BLaER1 (cell line): ENCODE results near the gene MBP.
A peak's percentile ranks its signal among the peaks of the same experiment; 100 is the strongest.

Source experiments
- H3K27ac ChIP-seq: shearing (Covaris generic); formaldehyde crosslinking; 2 replicates; pipeline ENCODE4 v1.8.1; 2022
- H3K27me3 ChIP-seq: shearing (Covaris generic); formaldehyde crosslinking; 2 replicates; pipeline ENCODE4 v1.8.1; 2022
- H3K36me3 ChIP-seq: shearing (Covaris generic); formaldehyde crosslinking; 2 replicates; pipeline ENCODE4 v1.8.1; 2022
- H3K4me1 ChIP-seq: shearing (Covaris generic); formaldehyde crosslinking; 2 replicates; pipeline ENCODE4 v1.8.1; 2022
- H3K4me2 ChIP-seq: shearing (Covaris generic); formaldehyde crosslinking; 2 replicates; pipeline ENCODE4 v1.8.1; 2022
- H3K4me3 ChIP-seq: shearing (Covaris generic); formaldehyde crosslinking; 2 replicates; pipeline ENCODE4 v1.8.1; 2022
- H3K9ac ChIP-seq: shearing (Covaris generic); formaldehyde crosslinking; 2 replicates; pipeline ENCODE4 v1.8.1; 2022
- H3K9me3 ChIP-seq: shearing (Covaris generic); formaldehyde crosslinking; 2 replicates; pipeline ENCODE4 v1.8.1; 2022
- H4K20me1 ChIP-seq: shearing (Covaris generic); formaldehyde crosslinking; 2 replicates; pipeline ENCODE4 v1.8.1; 2022
- Cebpa-rat ChIP-seq: shearing (Covaris generic); IDR thresholded peaks from 2 replicates; pipeline ENCODE4 v1.8.1; 2022

Gene MBP

GRCh38 chr18:76982841-76983583 is 149.6 kb downstream of the MBP start:
- H3K9ac ChIP-seq, result no peak overlapping the region
- H3K4me3 ChIP-seq, result no peak overlapping the region
- no peaks in the 10 kb centered on the region for H3K36me3 ChIP-seq
- peaks cover 41% of the 10 kb centered on the region for H3K4me1 ChIP-seq
- H4K20me1 ChIP-seq, result no peaks in the 10 kb centered on the region
- no peaks in the 10 kb centered on the region for H3K27me3 ChIP-seq
- H3K9me3 ChIP-seq, result no peaks in the 10 kb centered on the region
- H3K27ac ChIP-seq, result no peak overlapping the region
- no peak for TF ChIP-seq Cebpa-rat
- H3K4me2 ChIP-seq, result peak overlapping the region; percentile 47

GRCh38 chr18:76982038-76982437 is 150.5 kb downstream of the MBP start:
- H4K20me1 ChIP-seq, result no peaks in the 10 kb centered on the region
- H3K4me1 ChIP-seq, result peaks cover 41% of the 10 kb centered on the region
- 0 out of 2 replicates have a peak, but pooled peaks cover 3% of the 10 kb centered on the region for H3K36me3 ChIP-seq
- H3K4me2 ChIP-seq, result peak overlapping the region; percentile 49; the same call in 1 of the 2 replicates
- TF ChIP-seq Cebpa-rat, result no peak
- no peaks in the 10 kb centered on the region for H3K9me3 ChIP-seq
- no peaks in the 10 kb centered on the region for H3K27me3 ChIP-seq
- no peak overlapping the region for H3K9ac ChIP-seq
- H3K4me3 ChIP-seq, result no peak overlapping the region
- no peak overlapping the region for H3K27ac ChIP-seq

GRCh38 chr18:76981396-76981968 is 151.1 kb downstream of the MBP start:
- Histone ChIP-seq H3K36me3 (0 out of 2 replicates have a peak, but pooled peaks cover 3% of the 10 kb centered on the region), H3K4me3 (no peak overlapping the region), H4K20me1 (no peaks in the 10 kb centered on the region), H3K4me2 (peak overlapping the region; percentile 49), H3K4me1 (peaks cover 41% of the 10 kb centered on the region), H3K9ac (no peak overlapping the region), H3K27me3 (no peaks in the 10 kb centered on the region), H3K9me3 (no peaks in the 10 kb centered on the region), H3K27ac (no peak overlapping the region)
- no peak for TF ChIP-seq Cebpa-rat

- no peaks in the 10 kb centered on the region for H3K9me3 ChIP-seq
- H3K4me2 ChIP-seq, result peak overlapping the region; percentile 49
- peaks cover 41% of the 10 kb centered on the region for H3K4me1 ChIP-seq
- H3K36me3 ChIP-seq, result 0 out of 2 replicates have a peak, but pooled peaks cover 3% of the 10 kb centered on the region
- H3K4me3 ChIP-seq, result no peak overlapping the region
- no peak overlapping the region for H3K9ac ChIP-seq
- no peaks in the 10 kb centered on the region for H3K27me3 ChIP-seq
- H3K27ac ChIP-seq, result no peak overlapping the region
- TF ChIP-seq Cebpa-rat, result no peak
- H4K20me1 ChIP-seq, result no peaks in the 10 kb centered on the region
Observed at GRCh38 chr18:76980663-76981395, 151.8 kb downstream of the MBP start.

- Histone ChIP-seq H3K4me2 (peak overlapping the region; percentile 49), H3K27ac (no peak overlapping the region)
Observed at GRCh38 chr18:76979906-76980305, 152.7 kb downstream of the MBP start.

GRCh38 chr18:76979111-76979751 is 153.4 kb downstream of the MBP start:
- peak overlapping the region; percentile 14 for H3K4me2 ChIP-seq
- peaks cover 48% of the 10 kb centered on the region for H3K4me1 ChIP-seq
- no peak overlapping the region for H3K9ac ChIP-seq
- H3K36me3 ChIP-seq, result 0 out of 2 replicates have a peak, but pooled peaks cover 3% of the 10 kb centered on the region
- no peaks in the 10 kb centered on the region for H4K20me1 ChIP-seq
- H3K27ac ChIP-seq, result no peak overlapping the region
- H3K27me3 ChIP-seq, result no peaks in the 10 kb centered on the region
- H3K9me3 ChIP-seq, result no peaks in the 10 kb centered on the region
- H3K4me3 ChIP-seq, result no peak overlapping the region
- no peak for TF ChIP-seq Cebpa-rat

More at GRCh38 chr18:76979906-76980305, 152.7 kb downstream of the MBP start:
- 0 out of 2 replicates have a peak, but pooled peaks cover 3% of the 10 kb centered on the region for H3K36me3 ChIP-seq
- peaks cover 41% of the 10 kb centered on the region for H3K4me1 ChIP-seq
- no peaks in the 10 kb centered on the region for H4K20me1 ChIP-seq
- no peaks in the 10 kb centered on the region for H3K27me3 ChIP-seq
- H3K9me3 ChIP-seq, result no peaks in the 10 kb centered on the region
- H3K9ac ChIP-seq, result no peak overlapping the region
- no peak for TF ChIP-seq Cebpa-rat
- no peak overlapping the region for H3K4me3 ChIP-seq

- H3K36me3 ChIP-seq, result peaks cover 9% of the 10 kb centered on the region; the same call in 1 of the 2 replicates
- H3K9ac ChIP-seq, result no peak overlapping the region
- H3K4me2 ChIP-seq, result no peak overlapping the region
- TF ChIP-seq Cebpa-rat, result no peak
- no peaks in the 10 kb centered on the region for H3K27me3 ChIP-seq
- H3K4me1 ChIP-seq, result peaks cover 52% of the 10 kb centered on the region
- no peak overlapping the region for H3K4me3 ChIP-seq
- H4K20me1 ChIP-seq, result no peaks in the 10 kb centered on the region
- no peak overlapping the region for H3K27ac ChIP-seq
- H3K9me3 ChIP-seq, result no peaks in the 10 kb centered on the region
Observed at GRCh38 chr18:76978616-76979015, 154.0 kb downstream of the MBP start.

- Histone ChIP-seq H3K9me3 (no peaks in the 10 kb centered on the region), H3K27ac (no peak overlapping the region), H3K4me2 (no peak overlapping the region), H3K36me3 (peaks cover 16% of the 10 kb centered on the region; the same call in 1 of the 2 replicates), H4K20me1 (no peaks in the 10 kb centered on the region), H3K27me3 (no peaks in the 10 kb centered on the region), H3K9ac (no peak overlapping the region), H3K4me3 (no peak overlapping the region), H3K4me1 (peaks cover 44% of the 10 kb centered on the region)
- TF ChIP-seq Cebpa-rat, result no peak
Observed at GRCh38 chr18:76977684-76978232, 154.8 kb downstream of the MBP start.

- Histone ChIP-seq H3K4me3 (no peak overlapping the region), H3K9me3 (no peaks in the 10 kb centered on the region), H3K9ac (no peak overlapping the region), H3K4me2 (no peak overlapping the region), H4K20me1 (no peaks in the 10 kb centered on the region), H3K27me3 (no peaks in the 10 kb centered on the region), H3K27ac (no peak overlapping the region), H3K36me3 (peaks cover 16% of the 10 kb centered on the region; the same call in 1 of the 2 replicates), H3K4me1 (peaks cover 43% of the 10 kb centered on the region)
- no peak for TF ChIP-seq Cebpa-rat
Observed at GRCh38 chr18:76977108-76977621, 155.4 kb downstream of the MBP start.
